Keratinocyte (primary cell): ENCODE data around the gene SAFB. TPM values are rescaled to one million over a fixed set of nuclear protein-coding genes. Genes with fewer than 3 reads are reported as not detected.

Source experiments
- DNase-seq: peaks from one replicate; pipeline ENCODE4 v3.0.0-alpha.2; 2011; ENCODE audit warnings: low read depth, missing footprints, low spot score
- FAIRE-seq: peaks from 2 replicates; lab custom pipeline; 2011; peaks lifted over from hg19 to GRCh38; lab: Jason Lieb, UNC
- H2AFZ ChIP-seq: 2 replicates; pipeline ENCODE4 v1.6.0; 2012; ENCODE audit warnings: low read length, control low read depth, inconsistent platforms; ENCODE audit not compliant: control insufficient read depth
- H3K27ac ChIP-seq: 2 replicates; pipeline ENCODE4 v1.5.1; 2011; ENCODE audit warnings: low read length; ENCODE audit not compliant: control insufficient read depth, insufficient read depth
- H3K27me3 ChIP-seq: 3 replicates; pipeline ENCODE4 v1.6.0; 2011; ENCODE audit warnings: low read length; ENCODE audit not compliant: control insufficient read depth, insufficient read depth; ENCODE audit errors: extremely low read depth
- H3K36me3 ChIP-seq, 2 experiments: 2 replicates in 1 of 2; 3 replicates in 1 of 2; pipeline ENCODE4 v1.5.1; 2011; ENCODE audit warnings: low read length in 2 of 2, mild to moderate bottlenecking in 1 of 2; ENCODE audit not compliant: control insufficient read depth in 2 of 2, insufficient read depth in 2 of 2; ENCODE audit errors: extremely low read depth in 1 of 2
- H3K4me1 ChIP-seq: 3 replicates; pipeline ENCODE4 v1.5.1; 2011; ENCODE audit warnings: low read length; ENCODE audit not compliant: control insufficient read depth, insufficient read depth; ENCODE audit errors: extremely low read depth
- H3K4me2 ChIP-seq: 3 replicates; pipeline ENCODE4 v1.6.0; 2011; ENCODE audit warnings: low read depth, low read length; ENCODE audit not compliant: control insufficient read depth, insufficient read depth; ENCODE audit errors: extremely low read depth
- H3K4me3 ChIP-seq, 3 experiments: fragments of 200-600 bp in 1 of 3; sonication (generic) in 1 of 3; 2 replicates in 2 of 3; 3 replicates in 1 of 3; pipeline ENCODE4 v1.5.1; 2011 to 2016; ENCODE audit warnings: low read length in 3 of 3, mild to moderate bottlenecking in 3 of 3, control low read depth in 2 of 3, inconsistent platforms in 1 of 3, low read depth in 1 of 3, mixed read lengths in 1 of 3, mixed run types in 1 of 3, moderate library complexity in 1 of 3; ENCODE audit not compliant: control insufficient read depth in 2 of 3, insufficient read depth in 2 of 3; ENCODE audit errors: extremely low read depth in 1 of 3
- H3K79me2 ChIP-seq: 2 replicates; pipeline ENCODE4 v1.6.0; 2012; ENCODE audit warnings: low read length; ENCODE audit not compliant: control insufficient read depth, insufficient read depth
- H3K9ac ChIP-seq: 3 replicates; pipeline ENCODE4 v1.6.0; 2011; ENCODE audit warnings: low read length; ENCODE audit not compliant: control insufficient read depth, insufficient read depth; ENCODE audit errors: extremely low read depth
- H3K9me1 ChIP-seq: 3 replicates; pipeline ENCODE4 v1.6.0; 2011; ENCODE audit warnings: low read length; ENCODE audit not compliant: control insufficient read depth, insufficient read depth; ENCODE audit errors: extremely low read depth
- H3K9me3 ChIP-seq: 2 replicates; pipeline ENCODE4 v1.5.1; 2012; ENCODE audit warnings: low read depth, low read length; ENCODE audit not compliant: control insufficient read depth
- H4K20me1 ChIP-seq: 3 replicates; pipeline ENCODE4 v1.6.0; 2011; ENCODE audit warnings: low read length; ENCODE audit not compliant: control insufficient read depth, insufficient read depth; ENCODE audit errors: extremely low read depth
- EZH2 ChIP-seq: IDR thresholded peaks from one replicate; pipeline ENCODE4 v1.6.1; 2012; ENCODE audit warnings: inconsistent platforms, mild to moderate bottlenecking, low read length, moderate library complexity
- dilution Hi-C: fragments of 300-500 bp; cut with MboI; formaldehyde crosslinking; loops from one replicate; pipeline ENCODE4 v1.7.0; 2020; ENCODE audit warnings: low sequenced_read_pairs; ENCODE audit not compliant: extremely low pct_ligation_motif_present
- polyA minus RNA-seq, 3 experiments: library from RNA; depleted of rRNA, polyadenylated mRNA; stranded (reverse); fragments of >200 nt; gene quantifications; 1 replicate in 1 of 3; 2 replicates in 1 of 3; 3 replicates in 1 of 3; pipeline ENCODE4 v1.2.3, GENCODE V29; 2011
- polyA plus RNA-seq, 5 experiments: library from polyadenylated mRNA; depleted of rRNA in 3 of 5; stranded (reverse) in 3 of 5; stranded (forward) in 1 of 5; unstranded in 1 of 5; fragments of >200 nt; gene quantifications; 1 replicate in 1 of 5; 2 replicates in 3 of 5; 3 replicates in 1 of 5; pipeline versions ENCODE4 v1.2.1 to v1.2.3, GENCODE V29; 2011 to 2012; ENCODE audit warnings: missing spikeins in 2 of 5, low read depth in 1 of 5, low replicate concordance in 1 of 5
- TF ChIP-seq, protein P1 (sequence below), 3 experiments: IDR thresholded peaks in 1 of 3; conservative IDR thresholded peaks in 1 of 3; optimal IDR thresholded peaks in 1 of 3; 2 replicates in 2 of 3; 3 replicates in 1 of 3; pipeline versions ENCODE3 to v1.5.1; 2011; ENCODE audit warnings: low read length in 3 of 3, mild to moderate bottlenecking in 3 of 3, moderate library complexity in 2 of 3, control low read depth in 1 of 3, inconsistent platforms in 1 of 3; ENCODE audit not compliant: insufficient read depth in 2 of 3; ENCODE audit errors: extremely low read depth in 1 of 3

SAFB gene
- polyA plus RNA-seq (13.2 to 35.5 TPM (median 34.0 TPM) in 3 replicates), polyA minus RNA-seq (6.2 to 22.1 TPM (median 20.6 TPM) in 3 replicates)
- polyA plus RNA-seq (2011; ENCODE audit: low read depth) = 187 TPM
- polyA plus RNA-seq (2011; cell fraction: cytosol; rRNA removed) = 16.0 and 25.5 TPM in 2 replicates
- polyA plus RNA-seq (2011; cell fraction: nucleus; rRNA removed) = 73.3 and 86.2 TPM in 2 replicates
- polyA plus RNA-seq (2012; ENCODE audit: low replicate concordance) = 42.9 and 55.8 TPM in 2 replicates
- 34.7 TPM for polyA minus RNA-seq (2011; cell fraction: cytosol; rRNA and poly(A)+ RNA removed)
- polyA minus RNA-seq (2011; cell fraction: nucleus; rRNA and poly(A)+ RNA removed) = 24.5 and 40.2 TPM in 2 replicates

- DNase-seq (peak; percentile 96), FAIRE-seq (peak; percentile 94)
- dilution Hi-C loops = no loop called here
- Histone ChIP-seq H3K4me1 (peaks cover 22% of the 10 kb centered on the region), H3K36me3 (peaks cover 17 to 53% of the 10 kb centered on the region in 2 experiments), H3K4me3 (peak within 1 kb of the TSS; percentile 91 to 95 (median 95)), H3K27ac (peak within 1 kb of the TSS; percentile 87), H3K79me2 (peaks cover 95% of the 10 kb centered on the region), H2AFZ (peak within 1 kb of the TSS; percentile 78), H4K20me1 (peaks cover 22% of the 10 kb centered on the region), H3K9me3 (no peaks in the 10 kb centered on the region), H3K9ac (peak within 1 kb of the TSS; percentile 97), H3K27me3 (no peaks in the 10 kb centered on the region), H3K4me2 (peak within 1 kb of the TSS; percentile 96), H3K9me1 (peaks cover 2% of the 10 kb centered on the region)
- TF ChIP-seq, protein P1, sequence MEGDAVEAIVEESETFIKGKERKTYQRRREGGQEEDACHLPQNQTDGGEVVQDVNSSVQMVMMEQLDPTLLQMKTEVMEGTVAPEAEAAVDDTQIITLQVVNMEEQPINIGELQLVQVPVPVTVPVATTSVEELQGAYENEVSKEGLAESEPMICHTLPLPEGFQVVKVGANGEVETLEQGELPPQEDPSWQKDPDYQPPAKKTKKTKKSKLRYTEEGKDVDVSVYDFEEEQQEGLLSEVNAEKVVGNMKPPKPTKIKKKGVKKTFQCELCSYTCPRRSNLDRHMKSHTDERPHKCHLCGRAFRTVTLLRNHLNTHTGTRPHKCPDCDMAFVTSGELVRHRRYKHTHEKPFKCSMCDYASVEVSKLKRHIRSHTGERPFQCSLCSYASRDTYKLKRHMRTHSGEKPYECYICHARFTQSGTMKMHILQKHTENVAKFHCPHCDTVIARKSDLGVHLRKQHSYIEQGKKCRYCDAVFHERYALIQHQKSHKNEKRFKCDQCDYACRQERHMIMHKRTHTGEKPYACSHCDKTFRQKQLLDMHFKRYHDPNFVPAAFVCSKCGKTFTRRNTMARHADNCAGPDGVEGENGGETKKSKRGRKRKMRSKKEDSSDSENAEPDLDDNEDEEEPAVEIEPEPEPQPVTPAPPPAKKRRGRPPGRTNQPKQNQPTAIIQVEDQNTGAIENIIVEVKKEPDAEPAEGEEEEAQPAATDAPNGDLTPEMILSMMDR (optimal IDR thresholded peaks at IDR 0.05 in 1 of 3, IDR thresholded peaks at IDR 0.05 in 1 of 3, conservative IDR thresholded peaks at IDR 0.05 in 1 of 3; ENCODE audit: extremely low read depth in 1 of 3, insufficient read depth in 2 of 3, low read length in 3 of 3) = no peak
- no peak for TF ChIP-seq EZH2
These were observed at the start of gene SAFB, which contains the start of gene SAFB2 for GRCh38 chr19:5622465-5623396. Gene SAFB, plus strand, starts transcription at chr19:5623083. Its CDS starts 123 bp downstream, at chr19:5623206. Gene SAFB2, minus strand, starts transcription at chr19:5622776. Its CDS starts 61 bp downstream, at chr19:5622715.

GRCh38 chr19:5575590-5575989, 47.3 kb upstream of the SAFB start:
- FAIRE-seq = no peak
- no peak for TF ChIP-seq EZH2
- TF ChIP-seq, protein P1 (optimal IDR thresholded peaks at IDR 0.05 in 1 of 3, IDR thresholded peaks at IDR 0.05 in 1 of 3, conservative IDR thresholded peaks at IDR 0.05 in 1 of 3; ENCODE audit: extremely low read depth in 1 of 3, insufficient read depth in 2 of 3, low read length in 3 of 3) = no peak

More at GRCh38 chr19:5575590-5575989, 47.3 kb upstream of the SAFB start:
- no peak overlapping the region for H3K4me2 ChIP-seq
- H3K36me3 ChIP-seq = no peaks in the 10 kb centered on the region
- DNase-seq = no peak
- dilution Hi-C loops = no loop called here
- no peaks in the 10 kb centered on the region for H3K27me3 ChIP-seq
- H3K79me2 ChIP-seq = no peaks in the 10 kb centered on the region
- H4K20me1 ChIP-seq = no peaks in the 10 kb centered on the region
- H3K4me1 ChIP-seq = peaks cover 5% of the 10 kb centered on the region
- H3K9ac ChIP-seq = no peak overlapping the region
- no peaks in the 10 kb centered on the region for H3K9me1 ChIP-seq
- no peak overlapping the region for H2AFZ ChIP-seq
- H3K27ac ChIP-seq = no peak overlapping the region
- no peak overlapping the region for H3K4me3 ChIP-seq
- H3K9me3 ChIP-seq = no peaks in the 10 kb centered on the region
